MM.1S (cell line): ENCODE results near the gene MAFF.
A peak's percentile ranks its signal among the peaks of the same experiment; 100 is the strongest.
"Not testable (repeated sequence)": the region's sequence is repeated elsewhere in the genome, so short reads cannot be mapped to it uniquely, and the experiment has no call there.

Experiments
- DNase-seq: peaks from one replicate; pipeline ENCODE4 v3.0.0-alpha.2; 2015
- H2AFZ ChIP-seq: fragments of 300-600 bp; sonication (generic); 2 replicates; pipeline ENCODE4 v1.6.0; 2016; ENCODE audit warnings: antibody characterized with exemption, low read length
- H3F3A ChIP-seq: fragments of 300-600 bp; sonication (generic); 2 replicates; pipeline ENCODE4 v1.6.1; 2016; ENCODE audit warnings: mild to moderate bottlenecking, antibody characterized with exemption, low read length, moderate library complexity, mixed read lengths; ENCODE audit not compliant: insufficient read depth
- H3K27ac ChIP-seq: fragments of 300-600 bp; sonication (generic); 2 replicates; pipeline ENCODE4 v1.5.1; 2016; ENCODE audit warnings: mild to moderate bottlenecking, low read length
- H3K27me3 ChIP-seq: fragments of 300-600 bp; sonication (generic); replicated peaks from 2 replicates; pipeline ENCODE4 v1.6.0; 2016; ENCODE audit warnings: low read length; ENCODE audit not compliant: insufficient read depth
- H3K36me3 ChIP-seq: fragments of 300-600 bp; sonication (generic); replicated peaks from 2 replicates; pipeline ENCODE4 v1.6.1; 2016; ENCODE audit warnings: mild to moderate bottlenecking, low read length, mixed read lengths; ENCODE audit not compliant: insufficient read depth
- H3K4me1 ChIP-seq: fragments of 300-600 bp; sonication (generic); 2 replicates; pipeline ENCODE4 v1.6.1; 2016; ENCODE audit warnings: low read length, mixed read lengths
- H3K4me2 ChIP-seq: fragments of 300-600 bp; sonication (generic); 2 replicates; pipeline ENCODE4 v1.6.0; 2016; ENCODE audit warnings: low read depth, low read length
- H3K4me3 ChIP-seq: fragments of 300-600 bp; sonication (generic); 2 replicates; pipeline ENCODE4 v1.5.1; 2016; ENCODE audit warnings: low read length, mixed read lengths
- H3K79me2 ChIP-seq: fragments of 300-600 bp; sonication (generic); 2 replicates; pipeline ENCODE4 v1.6.1; 2016; ENCODE audit warnings: mixed run types, low read length, mixed read lengths
- H3K9ac ChIP-seq: fragments of 300-600 bp; sonication (generic); 2 replicates; pipeline ENCODE4 v1.6.1; 2016; ENCODE audit warnings: low read length, mixed read lengths
- H3K9me2 ChIP-seq: fragments of 300-600 bp; sonication (generic); replicated peaks from 2 replicates; pipeline ENCODE4 v1.6.1; 2016; ENCODE audit warnings: mild to moderate bottlenecking, low read length, mixed read lengths; ENCODE audit not compliant: insufficient read depth
- H3K9me3 ChIP-seq: fragments of 300-600 bp; sonication (generic); replicated peaks from 2 replicates; pipeline ENCODE4 v1.6.1; 2016; ENCODE audit warnings: mild to moderate bottlenecking, low read length, mixed read lengths; ENCODE audit not compliant: insufficient read depth
- H4K20me1 ChIP-seq: fragments of 300-600 bp; sonication (generic); 2 replicates; pipeline ENCODE4 v1.6.1; 2016; ENCODE audit warnings: mild to moderate bottlenecking, low read length, moderate library complexity, mixed read lengths; ENCODE audit not compliant: insufficient read depth
- CTCF ChIP-seq: fragments of 300-600 bp; sonication (generic); IDR thresholded peaks from 2 replicates; pipeline ENCODE4 v1.5.1; 2016; ENCODE audit warnings: antibody characterized with exemption, low read length, mixed read lengths
- EZH2 ChIP-seq: fragments of 300-600 bp; sonication (generic); optimal IDR thresholded peaks from 2 replicates; pipeline ENCODE3; 2017; ENCODE audit warnings: low read depth, mild to moderate bottlenecking, antibody characterized with exemption, low read length, mixed read lengths
- EZH2phosphoT487 ChIP-seq: fragments of 300-600 bp; sonication (generic); IDR thresholded peaks from 2 replicates; pipeline ENCODE4 v1.6.1; 2018; ENCODE audit warnings: antibody characterized with exemption, low read length

Gene MAFF

GRCh38 chr22:38201711-38202436 lies at the start of gene MAFF:
MAFF (plus strand) TSS chr22:38201994; CDS start chr22:38213854, 11,860 bp downstream.
- H2AFZ ChIP-seq, result peak within 1 kb of the TSS; percentile 68
- peak; percentile 95 for DNase-seq
- H3K27ac ChIP-seq, result peak within 1 kb of the TSS; percentile 77
- no peaks in the 10 kb centered on the region for H3K9me3 ChIP-seq
- H3K4me1 ChIP-seq, result peaks cover 26% of the 10 kb centered on the region
- peak within 1 kb of the TSS; percentile 74 for H3K4me3 ChIP-seq
- H4K20me1 ChIP-seq, result no peaks in the 10 kb centered on the region
- peaks cover 49% of the 10 kb centered on the region for H3K79me2 ChIP-seq
- TF ChIP-seq CTCF (no peak), EZH2 (no peak), EZH2phosphoT487 (no peak)
- H3F3A ChIP-seq, result peaks cover 15% of the 10 kb centered on the region; the same call in 1 of the 2 replicates
- H3K9me2 ChIP-seq, result no peaks in the 10 kb centered on the region
- H3K4me2 ChIP-seq, result peak within 1 kb of the TSS; percentile 90
- no peaks in the 10 kb centered on the region for H3K36me3 ChIP-seq
- H3K9ac ChIP-seq, result peak within 1 kb of the TSS; percentile 86
- H3K27me3 ChIP-seq, result no peaks in the 10 kb centered on the region

GRCh38 chr22:38153821-38154562 lies 47.8 kb upstream of the MAFF start:
- Histone ChIP-seq H3K4me2 (no peak overlapping the region), H3K4me1 (no peaks in the 10 kb centered on the region)

GRCh38 chr22:38154563-38154915 lies 47.3 kb upstream of the MAFF start:
- not testable (repeated sequence) for H3K9me2 ChIP-seq, H3K4me1 ChIP-seq, H3K4me2 ChIP-seq, H2AFZ ChIP-seq, H3F3A ChIP-seq, H3K27me3 ChIP-seq, DNase-seq, H3K9ac ChIP-seq, H3K79me2 ChIP-seq, H3K36me3 ChIP-seq, H3K9me3 ChIP-seq, H3K27ac ChIP-seq, H4K20me1 ChIP-seq, H3K4me3 ChIP-seq

More at GRCh38 chr22:38153821-38154562, 47.8 kb upstream of the MAFF start:
- Histone ChIP-seq H3K79me2 (no peaks in the 10 kb centered on the region), H3K4me3 (no peak overlapping the region), H3K27me3 (no peaks in the 10 kb centered on the region), H3K27ac (no peak overlapping the region), H3F3A (no peaks in the 10 kb centered on the region), H2AFZ (no peak overlapping the region), H3K9me3 (no peaks in the 10 kb centered on the region), H3K9ac (no peak overlapping the region), H4K20me1 (no peaks in the 10 kb centered on the region), H3K9me2 (no peaks in the 10 kb centered on the region), H3K36me3 (no peaks in the 10 kb centered on the region)
- TF ChIP-seq CTCF (no peak), EZH2phosphoT487 (no peak), EZH2 (no peak)
- no peak for DNase-seq

- Histone ChIP-seq H3K4me2 (no peak overlapping the region), H3K4me1 (no peaks in the 10 kb centered on the region), H3K9me2 (no peaks in the 10 kb centered on the region), H3F3A (no peaks in the 10 kb centered on the region), H2AFZ (no peak overlapping the region), H3K9ac (no peak overlapping the region), H3K27ac (no peak overlapping the region), H3K9me3 (no peaks in the 10 kb centered on the region), H3K36me3 (no peaks in the 10 kb centered on the region), H3K79me2 (no peaks in the 10 kb centered on the region), H3K27me3 (no peaks in the 10 kb centered on the region), H3K4me3 (no peak overlapping the region), H4K20me1 (no peaks in the 10 kb centered on the region)
- TF ChIP-seq EZH2phosphoT487, result no peak
- TF ChIP-seq EZH2, result no peak
- TF ChIP-seq CTCF, result no peak
- no peak for DNase-seq
Measured at GRCh38 chr22:38155703-38156102, 46.1 kb upstream of the MAFF start.
